K562 (cell line): ENCODE measurements around the gene TNRC6B. TPM values are rescaled to one million over a fixed set of nuclear protein-coding genes. Genes with fewer than 3 reads are reported as not detected.

Experiments used
- CBFA2T3 ChIP-seq: fragments of 450-650 bp; IDR thresholded peaks from 2 replicates; pipeline ENCODE4 v1.6.1; 2017
- CC2D1A ChIP-seq: fragments of 450-650 bp; IDR thresholded peaks from 2 replicates; pipeline ENCODE4 v1.6.1; 2017; ENCODE audit warnings: mild to moderate bottlenecking
- COPS2 ChIP-seq: fragments of 450-650 bp; conservative IDR thresholded peaks from 2 replicates; pipeline ENCODE4 v1.6.1; 2016; ENCODE audit warnings: mild to moderate bottlenecking, moderate library complexity
- ELF1 ChIP-seq: fragments of 200-800 bp; sonication (Bioruptor generic); IDR thresholded peaks from 2 replicates; pipeline ENCODE4 v1.6.1; 2016; ENCODE audit warnings: missing genetic modification characterization, missing compliant biosample characterization
- ELF4 ChIP-seq: fragments of 450-650 bp; formaldehyde crosslinking; IDR thresholded peaks from 2 replicates; pipeline ENCODE4 v1.4.0; 2022; ENCODE audit warnings: missing genetic modification characterization
- GATA2 ChIP-seq: sonication (generic); formaldehyde crosslinking; IDR thresholded peaks from 2 replicates; pipeline ENCODE4 v1.4.0; 2020; ENCODE audit warnings: mild to moderate bottlenecking, missing genetic modification reagents
- HDAC3 ChIP-seq: fragments of 450-650 bp; IDR thresholded peaks from 2 replicates; pipeline ENCODE4 v1.6.1; 2018; ENCODE audit warnings: borderline replicate concordance, mild to moderate bottlenecking, moderate library complexity; ENCODE audit not compliant: partially characterized antibody
- ILF3 ChIP-seq: fragments of 450-650 bp; IDR thresholded peaks from 2 replicates; pipeline ENCODE4 v1.6.1; 2018; ENCODE audit warnings: antibody characterized with exemption, mild to moderate bottlenecking, moderate library complexity, borderline replicate concordance
- KLF16 ChIP-seq: IDR thresholded peaks from 2 replicates; pipeline ENCODE4 v1.6.1; 2016; ENCODE audit warnings: antibody characterized with exemption
- MEIS2 ChIP-seq: fragments of 450-650 bp; IDR thresholded peaks from 2 replicates; pipeline ENCODE4 v1.6.1; 2014; ENCODE audit warnings: mild to moderate bottlenecking; ENCODE audit not compliant: partially characterized antibody
- NBN ChIP-seq: fragments of 450-650 bp; IDR thresholded peaks from 2 replicates; pipeline ENCODE4 v1.6.1; 2016; ENCODE audit warnings: low read depth, mild to moderate bottlenecking
- NFE2 ChIP-seq: IDR thresholded peaks from 2 replicates; pipeline ENCODE4 v1.6.1; 2014; ENCODE audit warnings: antibody characterized with exemption, low read depth
- PML ChIP-seq: IDR thresholded peaks from 2 replicates; pipeline ENCODE4 v1.6.1; 2012; ENCODE audit warnings: low read length, inconsistent platforms
- POLR3A ChIP-seq: IDR thresholded peaks from 2 replicates; pipeline ENCODE4 v1.6.1; 2011; ENCODE audit warnings: borderline replicate concordance, mild to moderate bottlenecking, moderate library complexity; ENCODE audit not compliant: insufficient read length, insufficient read depth; ENCODE audit errors: extremely low read depth
- ZBTB17 ChIP-seq: fragments of 450-650 bp; formaldehyde crosslinking; IDR thresholded peaks from 2 replicates; pipeline ENCODE4 v1.4.0; 2020; ENCODE audit warnings: mild to moderate bottlenecking
- ZNF431 ChIP-seq: sonication (generic); formaldehyde crosslinking; IDR thresholded peaks from 2 replicates; pipeline ENCODE4 v1.8.0; 2022; ENCODE audit warnings: mild to moderate bottlenecking, missing genetic modification reagents
- ZNF780A ChIP-seq: fragments of 250-450 bp; sonication (Bioruptor Pico); IDR thresholded peaks from 2 replicates; pipeline ENCODE4 v1.5.0; 2021; ENCODE audit warnings: mild to moderate bottlenecking
- ZSCAN32 ChIP-seq: fragments of 450-650 bp; formaldehyde crosslinking; IDR thresholded peaks from 2 replicates; pipeline ENCODE4 v1.4.0; 2020; ENCODE audit warnings: mild to moderate bottlenecking, moderate library complexity
- polyA plus RNA-seq, 8 experiments: library from polyadenylated mRNA; depleted of rRNA in 4 of 8; stranded (reverse) in 5 of 8; unstranded in 3 of 8; fragments of >200 nt; fragmentation: Nextera tagmentation in 2 of 8; fragmentation: Illumina TruSeq in 1 of 8; extraction: Ambion mirVana in 2 of 8; extraction: Trizol in 1 of 8; gene quantifications; 2 replicates each; pipeline versions ENCODE4 v1.2.1 to v1.2.3, GENCODE V29; 2011 to 2014; ENCODE audit warnings: inconsistent platforms in 1 of 8, missing spikeins in 1 of 8
- total RNA-seq, 7 experiments: library from RNA; depleted of rRNA in 6 of 7; stranded (reverse); fragments of >200 nt in 6 of 7; fragmentation: Illumina TruSeq in 2 of 7; extraction: Trizol in 2 of 7; gene quantifications; 2 replicates each; pipeline versions ENCODE4 v1.2.1 to v1.2.3, GENCODE V29; 2011 to 2021; ENCODE audit warnings: low replicate concordance in 1 of 7
- TF ChIP-seq, protein P1 (sequence below): fragments of 450-650 bp; conservative IDR thresholded peaks from 2 replicates; pipeline ENCODE4 v1.6.1; 2016; ENCODE audit warnings: missing genetic modification characterization, low read depth, mild to moderate bottlenecking, missing compliant biosample characterization, moderate library complexity
- TF ChIP-seq, protein P2 (sequence below): fragments of 450-650 bp; IDR thresholded peaks from 2 replicates; pipeline ENCODE4 v1.7.1; 2018; ENCODE audit warnings: mild to moderate bottlenecking, low read depth; ENCODE audit not compliant: partially characterized antibody
- TF ChIP-seq, protein P3 (sequence below): sonication (generic); formaldehyde crosslinking; IDR thresholded peaks from 2 replicates; pipeline ENCODE4 v1.8.1; 2022; ENCODE audit warnings: missing genetic modification reagents
- TF ChIP-seq, protein P4 (sequence below), 2 experiments: fragments of 450-650 bp in 1 of 2; sonication (generic) in 1 of 2; formaldehyde crosslinking in 1 of 2; IDR thresholded peaks in 1 of 2; conservative IDR thresholded peaks in 1 of 2; 2 replicates each; pipeline versions ENCODE4 v1.6.1 to v1.8.1; 2016 to 2023; ENCODE audit warnings: mild to moderate bottlenecking in 2 of 2, moderate library complexity in 2 of 2, inconsistent platforms in 1 of 2, missing genetic modification reagents in 1 of 2

The TNRC6B gene
- total and polyA plus RNA-seq, 9 of the 15 experiments (the other 6 are each of a cell fraction or from before 2014, with no cell fraction given) = 0.96 to 18.8 (median 10.8) TPM

DNA sequence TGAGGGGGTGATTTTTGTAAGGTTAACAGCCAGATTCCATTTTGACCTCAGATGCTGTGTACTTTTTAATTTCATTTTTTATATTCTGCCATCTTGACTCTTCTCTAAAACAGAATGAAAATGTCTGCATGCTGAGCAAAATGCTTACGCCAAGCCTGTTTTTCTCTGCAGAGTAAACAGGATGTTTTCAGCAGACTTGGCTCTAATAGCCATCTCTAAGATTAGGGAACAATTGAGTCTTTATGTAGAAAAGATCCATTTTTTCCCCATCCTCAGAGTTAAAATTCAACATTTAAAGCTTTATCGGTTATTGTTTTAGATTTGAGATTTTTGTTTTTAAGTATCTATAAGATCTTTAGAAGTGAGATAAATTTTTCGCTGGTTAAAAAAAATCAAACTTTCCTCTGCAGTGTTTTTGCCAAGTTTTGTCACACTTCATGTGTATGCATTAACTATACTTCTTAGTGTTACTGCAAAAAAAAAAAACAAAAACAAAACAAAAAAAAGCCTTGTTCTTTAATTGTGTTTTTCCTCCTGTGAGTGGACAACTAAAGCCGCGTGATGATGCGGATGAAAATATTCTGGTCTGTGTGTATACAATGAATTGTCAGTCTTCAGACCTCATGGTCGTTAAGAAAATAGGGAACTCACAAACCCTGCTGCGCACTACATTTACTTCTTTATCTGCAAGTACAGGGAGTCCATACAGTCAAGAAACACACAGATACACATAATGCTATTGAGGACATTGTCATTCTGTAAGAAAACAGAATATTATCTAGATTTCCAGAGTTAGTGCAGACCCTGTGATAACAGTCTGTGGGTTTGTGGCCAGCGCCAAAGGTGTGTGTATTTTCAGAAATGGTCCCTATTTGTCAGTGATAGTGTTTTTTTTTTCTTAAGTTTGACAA lies 151.1 kb downstream of the TNRC6B start (continued):
- TF ChIP-seq, protein P1, sequence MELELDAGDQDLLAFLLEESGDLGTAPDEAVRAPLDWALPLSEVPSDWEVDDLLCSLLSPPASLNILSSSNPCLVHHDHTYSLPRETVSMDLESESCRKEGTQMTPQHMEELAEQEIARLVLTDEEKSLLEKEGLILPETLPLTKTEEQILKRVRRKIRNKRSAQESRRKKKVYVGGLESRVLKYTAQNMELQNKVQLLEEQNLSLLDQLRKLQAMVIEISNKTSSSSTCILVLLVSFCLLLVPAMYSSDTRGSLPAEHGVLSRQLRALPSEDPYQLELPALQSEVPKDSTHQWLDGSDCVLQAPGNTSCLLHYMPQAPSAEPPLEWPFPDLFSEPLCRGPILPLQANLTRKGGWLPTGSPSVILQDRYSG = no peak
- TF ChIP-seq CBFA2T3 (peak; percentile 98), KLF16 (peak; percentile 97), ZNF431 (no peak), MEIS2 (peak; percentile 59), ZBTB17 (CRISPR knock-in tag) (no peak), GATA2 (peak; percentile 74), ZSCAN32 (CRISPR knock-in tag) (no peak), PML (peak; percentile 98), ELF1 (tag) (no peak), POLR3A (no peak), NFE2 (peak; percentile 56; the same call in 1 of the 2 replicates), CC2D1A (peak; percentile 94), ILF3 (no peak), COPS2 (no peak), ZNF780A (CRISPR knock-in tag) (no peak), ELF4 (CRISPR knock-in tag) (no peak), NBN (0 out of 2 replicates have a peak, but pooled peaks have one; percentile 29), HDAC3 (peak; percentile 82)
- TF ChIP-seq, protein P2, sequence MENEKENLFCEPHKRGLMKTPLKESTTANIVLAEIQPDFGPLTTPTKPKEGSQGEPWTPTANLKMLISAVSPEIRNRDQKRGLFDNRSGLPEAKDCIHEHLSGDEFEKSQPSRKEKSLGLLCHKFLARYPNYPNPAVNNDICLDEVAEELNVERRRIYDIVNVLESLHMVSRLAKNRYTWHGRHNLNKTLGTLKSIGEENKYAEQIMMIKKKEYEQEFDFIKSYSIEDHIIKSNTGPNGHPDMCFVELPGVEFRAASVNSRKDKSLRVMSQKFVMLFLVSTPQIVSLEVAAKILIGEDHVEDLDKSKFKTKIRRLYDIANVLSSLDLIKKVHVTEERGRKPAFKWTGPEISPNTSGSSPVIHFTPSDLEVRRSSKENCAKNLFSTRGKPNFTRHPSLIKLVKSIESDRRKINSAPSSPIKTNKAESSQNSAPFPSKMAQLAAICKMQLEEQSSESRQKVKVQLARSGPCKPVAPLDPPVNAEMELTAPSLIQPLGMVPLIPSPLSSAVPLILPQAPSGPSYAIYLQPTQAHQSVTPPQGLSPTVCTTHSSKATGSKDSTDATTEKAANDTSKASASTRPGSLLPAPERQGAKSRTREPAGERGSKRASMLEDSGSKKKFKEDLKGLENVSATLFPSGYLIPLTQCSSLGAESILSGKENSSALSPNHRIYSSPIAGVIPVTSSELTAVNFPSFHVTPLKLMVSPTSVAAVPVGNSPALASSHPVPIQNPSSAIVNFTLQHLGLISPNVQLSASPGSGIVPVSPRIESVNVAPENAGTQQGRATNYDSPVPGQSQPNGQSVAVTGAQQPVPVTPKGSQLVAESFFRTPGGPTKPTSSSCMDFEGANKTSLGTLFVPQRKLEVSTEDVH = no peak
- TF ChIP-seq, protein P3, sequence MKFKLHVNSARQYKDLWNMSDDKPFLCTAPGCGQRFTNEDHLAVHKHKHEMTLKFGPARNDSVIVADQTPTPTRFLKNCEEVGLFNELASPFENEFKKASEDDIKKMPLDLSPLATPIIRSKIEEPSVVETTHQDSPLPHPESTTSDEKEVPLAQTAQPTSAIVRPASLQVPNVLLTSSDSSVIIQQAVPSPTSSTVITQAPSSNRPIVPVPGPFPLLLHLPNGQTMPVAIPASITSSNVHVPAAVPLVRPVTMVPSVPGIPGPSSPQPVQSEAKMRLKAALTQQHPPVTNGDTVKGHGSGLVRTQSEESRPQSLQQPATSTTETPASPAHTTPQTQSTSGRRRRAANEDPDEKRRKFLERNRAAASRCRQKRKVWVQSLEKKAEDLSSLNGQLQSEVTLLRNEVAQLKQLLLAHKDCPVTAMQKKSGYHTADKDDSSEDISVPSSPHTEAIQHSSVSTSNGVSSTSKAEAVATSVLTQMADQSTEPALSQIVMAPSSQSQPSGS = no peak
- TF ChIP-seq, protein P4, sequence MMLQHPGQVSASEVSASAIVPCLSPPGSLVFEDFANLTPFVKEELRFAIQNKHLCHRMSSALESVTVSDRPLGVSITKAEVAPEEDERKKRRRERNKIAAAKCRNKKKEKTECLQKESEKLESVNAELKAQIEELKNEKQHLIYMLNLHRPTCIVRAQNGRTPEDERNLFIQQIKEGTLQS (IDR thresholded peaks at IDR 0.05) = no peak
- TF ChIP-seq, protein P4 (CRISPR knock-in tag; conservative IDR thresholded peaks at IDR 0.05) = no peak
